DMS 273 (cell line): Measurements from ENCODE around the gene MAP9.
"Not testable (repeated sequence)": the region's sequence is repeated elsewhere in the genome, so short reads cannot be mapped to it uniquely, and the experiment has no call there.

Experiments used
- DNase-seq: peaks from one replicate; lab custom pipeline; 2025; ENCODE audit not compliant: unreplicated experiment; lab: John Stamatoyannopoulos, UW

Gene MAP9

DNA sequence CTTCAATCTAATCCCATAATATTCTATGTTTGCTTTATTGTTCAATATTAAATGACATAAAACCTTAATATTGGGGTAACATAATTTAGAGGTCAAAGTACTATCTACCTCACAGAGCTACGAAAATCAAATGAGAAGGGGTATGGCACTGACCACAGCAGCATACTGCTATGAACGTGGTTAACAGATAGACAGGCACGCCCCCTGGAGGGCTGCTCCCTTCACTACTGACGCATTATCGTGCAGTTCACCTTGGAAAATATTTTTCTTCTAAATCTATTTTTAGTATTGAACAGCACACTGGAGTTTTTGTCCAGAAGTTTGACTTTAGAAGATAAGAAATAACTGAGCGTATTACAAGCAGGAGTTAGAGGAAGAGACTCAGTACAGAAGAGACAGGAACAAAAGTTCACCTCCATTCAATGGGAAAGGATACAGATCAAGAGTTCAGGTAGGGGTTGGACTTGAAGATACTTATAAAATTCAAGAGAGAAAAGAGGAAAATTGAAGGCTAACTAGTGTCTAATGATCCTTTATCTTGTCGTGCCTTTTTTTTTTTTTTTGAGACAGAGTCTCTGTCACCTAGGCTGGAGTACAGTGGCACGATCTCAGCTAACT is 22.7 kb downstream of the MAP9 start:
- DNase-seq, result peak; percentile 31

- DNase-seq, result no peak
Observed at GRCh38 chr4:155342142-155342541, 34.6 kb downstream of the MAP9 start.

GRCh38 chr4:155339999-155340398 is 36.8 kb downstream of the MAP9 start:
- no peak for DNase-seq

DNA sequence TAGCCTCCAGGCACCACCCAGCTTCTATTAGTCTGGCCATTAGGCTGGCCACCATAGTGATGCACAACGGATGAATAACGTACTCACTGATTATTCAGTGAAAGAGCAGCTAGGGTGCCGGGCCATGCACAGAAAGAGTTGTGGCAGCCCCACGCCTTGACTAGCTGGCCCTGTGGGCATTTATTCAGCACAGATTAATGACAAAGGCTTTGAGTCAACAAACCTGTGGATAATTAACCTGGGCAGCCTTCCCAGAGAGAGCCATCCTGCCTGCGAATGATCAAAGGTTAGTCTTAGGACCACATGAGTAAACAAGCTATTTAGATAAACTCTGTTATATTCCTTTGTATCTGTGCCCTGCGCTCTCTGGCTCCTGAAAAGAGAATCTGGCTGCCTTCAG is 37.2 kb downstream of the MAP9 start:
- no peak for DNase-seq

GRCh38 chr4:155338196-155338595 is 38.6 kb downstream of the MAP9 start:
- DNase-seq, result no peak

DNA sequence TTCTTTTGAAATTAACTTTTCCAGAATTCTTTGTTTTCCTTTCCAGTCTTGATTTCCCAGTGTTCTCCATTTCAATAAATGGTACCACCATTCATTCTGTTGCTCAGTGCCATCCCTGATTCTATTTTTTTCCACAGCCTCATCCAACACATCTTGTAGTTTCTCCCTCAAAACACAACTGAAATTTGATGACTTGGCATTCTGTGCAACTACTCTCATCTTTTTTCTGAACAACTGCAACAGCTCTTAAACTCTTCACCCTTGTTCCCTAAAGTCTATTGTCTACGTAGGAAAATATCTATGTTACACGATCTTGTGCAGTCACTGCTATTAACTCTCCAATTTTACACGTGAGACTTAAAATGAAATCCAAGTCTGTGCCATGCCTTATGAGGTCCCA is 40.5 kb downstream of the MAP9 start:
- no peak for DNase-seq

DNA sequence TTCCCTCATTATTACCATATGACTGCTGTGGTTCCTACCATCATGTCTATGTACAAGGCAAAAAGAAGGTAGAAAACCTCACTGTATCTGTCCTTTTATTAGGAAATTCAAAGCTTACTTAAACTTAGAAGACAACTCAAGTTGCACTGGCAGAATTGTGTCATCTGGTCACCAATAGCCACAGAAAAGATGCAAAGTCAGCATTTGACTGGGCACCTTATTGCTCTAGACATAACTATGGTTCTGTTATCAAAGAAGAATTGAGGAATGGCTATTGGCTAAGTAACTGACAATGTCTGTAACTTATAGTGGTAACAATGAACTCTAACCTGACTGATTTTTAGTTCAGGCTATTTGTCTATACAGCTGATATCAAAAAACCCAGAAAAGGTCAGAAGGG is 45.3 kb downstream of the MAP9 start:
- no peak for DNase-seq

GRCh38 chr4:155322782-155323181 is 54.0 kb downstream of the MAP9 start:
- DNase-seq, result no peak

- no peak for DNase-seq
Observed at GRCh38 chr4:155321006-155321405, 55.8 kb downstream of the MAP9 start.

- no peak for DNase-seq
Observed at GRCh38 chr4:155319516-155319915, 57.2 kb downstream of the MAP9 start.

GRCh38 chr4:155312027-155312426 is 64.7 kb downstream of the MAP9 start:
- DNase-seq, result not testable (repeated sequence)

GRCh38 chr4:155307731-155308277 is 69.0 kb downstream of the MAP9 start:
- DNase-seq, result no peak

- no peak for DNase-seq
Observed at GRCh38 chr4:155305619-155306018, 71.1 kb downstream of the MAP9 start.

GRCh38 chr4:155304375-155304774 is 72.4 kb downstream of the MAP9 start:
- no peak for DNase-seq

DNA sequence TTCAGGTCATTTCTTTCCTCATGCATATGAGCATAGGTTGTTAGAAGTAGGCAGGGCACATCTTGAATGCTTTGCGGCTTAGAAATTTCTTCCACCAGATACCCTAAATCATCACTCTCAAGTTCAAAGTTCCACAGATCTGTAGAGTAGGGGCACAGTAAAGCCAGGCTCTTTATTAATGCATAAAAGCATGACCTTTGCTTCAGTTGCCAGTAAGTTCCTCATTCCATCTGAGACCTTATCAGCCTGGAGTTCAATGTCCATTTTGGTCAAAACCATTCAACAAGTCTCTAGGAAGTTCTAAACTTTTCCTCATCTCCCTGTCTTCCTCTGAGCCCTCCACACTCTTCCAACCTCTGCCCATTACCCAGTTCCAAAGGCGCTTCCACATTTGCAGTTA is 77.7 kb downstream of the MAP9 start:
- DNase-seq, result no peak
